ENCODE measurements around the gene FLNB. TPM values are rescaled to one million over a fixed set of nuclear protein-coding genes. Genes with fewer than 3 reads are reported as not detected.

FLNB gene
- total RNA-seq, 1 experiment from 2014 or later: 309 TPM

GRCh38 chr3:58099865-58100264, 91.6 kb downstream of the FLNB start:
- no peaks in the 10 kb centered on the region for H3K9me3 ChIP-seq (ENCODE audit: control insufficient read depth, insufficient read depth, low read depth, low read length)
- no TSS peak for BruUV-seq (replicated peaks)
- no peaks in the 10 kb centered on the region for H3K27me3 ChIP-seq (ENCODE audit: control insufficient read depth, insufficient read depth, low read length)
- DNase-seq (ENCODE audit: low read depth, low spot score): no peak
- in situ Hi-C loops (cut with HindIII; ENCODE audit: low pct_unique_long_range_greater_than_20kb, low sequenced_read_pairs) (no loop called here), intact Hi-C loops (cut with micrococcal nuclease; ENCODE audit: unreplicated experiment) (no loop called here)
- peaks cover 26% of the 10 kb centered on the region for H3K36me3 ChIP-seq (ENCODE audit: control insufficient read depth, insufficient read depth, low read length)
- no peak overlapping the region for H3K4me3 ChIP-seq (ENCODE audit: low read depth in 2 of 2, low read length in 2 of 2)
- no peak overlapping the region for H3K27ac ChIP-seq (ENCODE audit: low read length)
- peaks cover 4% of the 10 kb centered on the region; the same call in 1 of the 2 replicates for H3K4me1 ChIP-seq (ENCODE audit: control insufficient read depth, insufficient read depth, low read length)
- CTCF ChIA-PET: no interaction called here
- TF ChIP-seq REST (IDR thresholded peaks at IDR 0.05; ENCODE audit: insufficient read depth in 1 of 2, low read depth in 2 of 2, low read length in 1 of 2) (no peak), CTCF (IDR thresholded peaks at IDR 0.05) (no peak), TCF7L2 (IDR thresholded peaks at IDR 0.05; ENCODE audit: low read depth, low read length) (no peak), POLR2AphosphoS5 (IDR thresholded peaks at IDR 0.05; ENCODE audit: low read depth, low read length) (no peak), SIN3A (IDR thresholded peaks at IDR 0.05; ENCODE audit: borderline replicate concordance, insufficient read depth, low read depth, low read length) (no peak)
- no peak for ATAC-seq
- POLR2A ChIA-PET: interaction anchor here (0.6 kb wide), 1 partner anchor 27 kb away, joined by 6 read pairs; no protein-coding TSS in a partner anchor

- DNase-seq (ENCODE audit: low read depth, low spot score) (no peak), ATAC-seq (no peak)
- no TSS peak for BruUV-seq (replicated peaks)
- Histone ChIP-seq H3K27me3 (ENCODE audit: control insufficient read depth, insufficient read depth, low read length) (no peaks in the 10 kb centered on the region), H3K27ac (ENCODE audit: low read length) (no peak overlapping the region), H3K9me3 (ENCODE audit: control insufficient read depth, insufficient read depth, low read depth, low read length) (no peaks in the 10 kb centered on the region), H3K4me3 (ENCODE audit: low read depth in 2 of 2, low read length in 2 of 2) (no peak overlapping the region), H3K4me1 (ENCODE audit: control insufficient read depth, insufficient read depth, low read length) (0 out of 2 replicates have a peak, but pooled peaks cover under 1% of the 10 kb centered on the region), H3K36me3 (ENCODE audit: control insufficient read depth, insufficient read depth, low read length) (peaks cover 29% of the 10 kb centered on the region)
- ChIA-PET CTCF (no interaction called here), POLR2A (interaction anchor here (0.5 kb wide), 1 partner anchor 52 kb away, joined by 6 read pairs; no protein-coding TSS in a partner anchor)
- in situ Hi-C loops (cut with HindIII; ENCODE audit: low pct_unique_long_range_greater_than_20kb, low sequenced_read_pairs) (no loop called here), intact Hi-C loops (cut with micrococcal nuclease; ENCODE audit: unreplicated experiment) (no loop called here)
- TF ChIP-seq CTCF (IDR thresholded peaks at IDR 0.05) (no peak), TCF7L2 (IDR thresholded peaks at IDR 0.05; ENCODE audit: low read depth, low read length) (no peak)
Measured at GRCh38 chr3:58101499-58102389, 93.5 kb downstream of the FLNB start.

All from Panc1 (cell line).